Measurements from ENCODE around the gene ROGDI. TPM values are rescaled to one million over a fixed set of nuclear protein-coding genes. Genes with fewer than 3 reads are reported as not detected.

The ROGDI gene
- total and polyA plus RNA-seq, 2 of the 13 experiments (the other 11 are each of a cell fraction or from before 2014, with no cell fraction given) = 19.2 to 42.1 TPM

DNA sequence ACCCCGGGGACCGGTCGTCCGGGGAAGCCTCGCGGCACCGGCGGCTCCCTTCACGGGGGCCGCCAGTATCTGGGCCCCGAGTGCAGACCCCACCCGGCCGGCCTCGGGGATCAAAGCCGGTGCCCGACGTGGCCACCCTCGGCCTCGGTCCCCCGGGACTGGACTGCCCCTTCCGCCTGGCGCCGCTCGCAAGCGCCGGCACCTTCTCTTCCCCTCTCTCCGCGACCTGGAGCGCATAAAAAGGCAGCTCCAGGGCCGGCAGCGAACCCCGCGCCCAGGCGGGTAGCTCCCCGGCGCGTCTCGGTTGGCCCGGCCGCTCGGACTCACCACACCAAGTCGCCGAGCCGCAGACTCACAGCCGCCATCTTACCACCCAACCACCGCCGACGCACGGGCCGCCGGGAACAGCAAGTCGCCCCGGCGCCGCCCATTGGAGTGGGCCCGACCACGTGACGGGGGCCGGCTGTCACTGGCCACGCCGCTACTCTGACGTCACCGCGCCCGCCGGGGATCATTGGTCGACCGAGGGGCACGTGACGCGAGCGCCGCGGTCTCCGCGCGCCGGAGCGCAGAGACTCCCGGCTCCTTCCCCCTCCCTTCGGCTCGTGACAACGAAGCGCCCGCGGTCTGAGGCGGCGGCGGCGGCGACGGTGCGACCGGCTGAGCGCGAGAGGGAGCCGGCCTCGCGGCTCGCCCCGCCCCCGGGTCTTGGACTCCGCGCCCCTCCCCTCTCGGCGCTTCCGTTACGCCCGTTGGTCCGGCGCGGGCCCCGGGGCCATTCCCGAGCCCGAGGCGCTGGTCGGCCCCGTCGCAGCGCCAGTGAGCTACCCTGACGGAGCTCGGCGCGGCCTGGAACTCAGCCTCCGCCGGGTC is 44.7 kb upstream of the ROGDI start, which contains the start of the genes GLYR1 and UBN1 (continued):
- no peak for TF ChIP-seq TAF15 (IDR thresholded peaks at IDR 0.05; ENCODE audit: low read depth, low read length, poor library complexity, severe bottlenecking)
- TF ChIP-seq THAP11 (CRISPR knock-in tag; IDR thresholded peaks at IDR 0.05) = peak; percentile 87
- TF ChIP-seq ZNF251 (CRISPR knock-in tag; IDR thresholded peaks at IDR 0.05) = no peak
- TF ChIP-seq, protein P1, sequence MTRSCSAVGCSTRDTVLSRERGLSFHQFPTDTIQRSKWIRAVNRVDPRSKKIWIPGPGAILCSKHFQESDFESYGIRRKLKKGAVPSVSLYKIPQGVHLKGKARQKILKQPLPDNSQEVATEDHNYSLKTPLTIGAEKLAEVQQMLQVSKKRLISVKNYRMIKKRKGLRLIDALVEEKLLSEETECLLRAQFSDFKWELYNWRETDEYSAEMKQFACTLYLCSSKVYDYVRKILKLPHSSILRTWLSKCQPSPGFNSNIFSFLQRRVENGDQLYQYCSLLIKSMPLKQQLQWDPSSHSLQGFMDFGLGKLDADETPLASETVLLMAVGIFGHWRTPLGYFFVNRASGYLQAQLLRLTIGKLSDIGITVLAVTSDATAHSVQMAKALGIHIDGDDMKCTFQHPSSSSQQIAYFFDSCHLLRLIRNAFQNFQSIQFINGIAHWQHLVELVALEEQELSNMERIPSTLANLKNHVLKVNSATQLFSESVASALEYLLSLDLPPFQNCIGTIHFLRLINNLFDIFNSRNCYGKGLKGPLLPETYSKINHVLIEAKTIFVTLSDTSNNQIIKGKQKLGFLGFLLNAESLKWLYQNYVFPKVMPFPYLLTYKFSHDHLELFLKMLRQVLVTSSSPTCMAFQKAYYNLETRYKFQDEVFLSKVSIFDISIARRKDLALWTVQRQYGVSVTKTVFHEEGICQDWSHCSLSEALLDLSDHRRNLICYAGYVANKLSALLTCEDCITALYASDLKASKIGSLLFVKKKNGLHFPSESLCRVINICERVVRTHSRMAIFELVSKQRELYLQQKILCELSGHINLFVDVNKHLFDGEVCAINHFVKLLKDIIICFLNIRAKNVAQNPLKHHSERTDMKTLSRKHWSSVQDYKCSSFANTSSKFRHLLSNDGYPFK (CRISPR knock-in tag; IDR thresholded peaks at IDR 0.05; ENCODE audit: borderline replicate concordance) = peak; percentile 99
- TF ChIP-seq HDAC1 (CRISPR knock-in tag; IDR thresholded peaks at IDR 0.05) = peak; percentile 62; the same call in 1 of the 2 replicates
- TF ChIP-seq ERF (CRISPR knock-in tag; IDR thresholded peaks at IDR 0.05) = no peak
- 0 out of 2 replicates have a peak, but pooled peaks have one; percentile 13 for TF ChIP-seq RAD21 (CRISPR knock-in tag; IDR thresholded peaks at IDR 0.05)
- no peak for TF ChIP-seq ZKSCAN5 (CRISPR knock-in tag; IDR thresholded peaks at IDR 0.05)
- TF ChIP-seq MXD4 (CRISPR knock-in tag; IDR thresholded peaks at IDR 0.05) = peak; percentile 27; the same call in 1 of the 2 replicates
- TF ChIP-seq, protein P2, sequence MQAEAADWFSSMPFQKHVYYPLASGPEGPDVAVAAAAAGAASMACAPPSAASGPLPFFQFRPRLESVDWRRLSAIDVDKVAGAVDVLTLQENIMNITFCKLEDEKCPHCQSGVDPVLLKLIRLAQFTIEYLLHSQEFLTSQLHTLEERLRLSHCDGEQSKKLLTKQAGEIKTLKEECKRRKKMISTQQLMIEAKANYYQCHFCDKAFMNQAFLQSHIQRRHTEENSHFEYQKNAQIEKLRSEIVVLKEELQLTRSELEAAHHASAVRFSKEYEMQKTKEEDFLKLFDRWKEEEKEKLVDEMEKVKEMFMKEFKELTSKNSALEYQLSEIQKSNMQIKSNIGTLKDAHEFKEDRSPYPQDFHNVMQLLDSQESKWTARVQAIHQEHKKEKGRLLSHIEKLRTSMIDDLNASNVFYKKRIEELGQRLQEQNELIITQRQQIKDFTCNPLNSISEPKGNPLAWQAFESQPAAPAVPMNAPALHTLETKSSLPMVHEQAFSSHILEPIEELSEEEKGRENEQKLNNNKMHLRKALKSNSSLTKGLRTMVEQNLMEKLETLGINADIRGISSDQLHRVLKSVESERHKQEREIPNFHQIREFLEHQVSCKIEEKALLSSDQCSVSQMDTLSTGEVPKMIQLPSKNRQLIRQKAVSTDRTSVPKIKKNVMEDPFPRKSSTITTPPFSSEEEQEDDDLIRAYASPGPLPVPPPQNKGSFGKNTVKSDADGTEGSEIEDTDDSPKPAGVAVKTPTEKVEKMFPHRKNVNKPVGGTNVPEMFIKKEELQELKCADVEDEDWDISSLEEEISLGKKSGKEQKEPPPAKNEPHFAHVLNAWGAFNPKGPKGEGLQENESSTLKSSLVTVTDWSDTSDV (CRISPR knock-in tag; IDR thresholded peaks at IDR 0.05) = no peak; the same call in 1 of the 2 replicates
- TF ChIP-seq, protein P3, sequence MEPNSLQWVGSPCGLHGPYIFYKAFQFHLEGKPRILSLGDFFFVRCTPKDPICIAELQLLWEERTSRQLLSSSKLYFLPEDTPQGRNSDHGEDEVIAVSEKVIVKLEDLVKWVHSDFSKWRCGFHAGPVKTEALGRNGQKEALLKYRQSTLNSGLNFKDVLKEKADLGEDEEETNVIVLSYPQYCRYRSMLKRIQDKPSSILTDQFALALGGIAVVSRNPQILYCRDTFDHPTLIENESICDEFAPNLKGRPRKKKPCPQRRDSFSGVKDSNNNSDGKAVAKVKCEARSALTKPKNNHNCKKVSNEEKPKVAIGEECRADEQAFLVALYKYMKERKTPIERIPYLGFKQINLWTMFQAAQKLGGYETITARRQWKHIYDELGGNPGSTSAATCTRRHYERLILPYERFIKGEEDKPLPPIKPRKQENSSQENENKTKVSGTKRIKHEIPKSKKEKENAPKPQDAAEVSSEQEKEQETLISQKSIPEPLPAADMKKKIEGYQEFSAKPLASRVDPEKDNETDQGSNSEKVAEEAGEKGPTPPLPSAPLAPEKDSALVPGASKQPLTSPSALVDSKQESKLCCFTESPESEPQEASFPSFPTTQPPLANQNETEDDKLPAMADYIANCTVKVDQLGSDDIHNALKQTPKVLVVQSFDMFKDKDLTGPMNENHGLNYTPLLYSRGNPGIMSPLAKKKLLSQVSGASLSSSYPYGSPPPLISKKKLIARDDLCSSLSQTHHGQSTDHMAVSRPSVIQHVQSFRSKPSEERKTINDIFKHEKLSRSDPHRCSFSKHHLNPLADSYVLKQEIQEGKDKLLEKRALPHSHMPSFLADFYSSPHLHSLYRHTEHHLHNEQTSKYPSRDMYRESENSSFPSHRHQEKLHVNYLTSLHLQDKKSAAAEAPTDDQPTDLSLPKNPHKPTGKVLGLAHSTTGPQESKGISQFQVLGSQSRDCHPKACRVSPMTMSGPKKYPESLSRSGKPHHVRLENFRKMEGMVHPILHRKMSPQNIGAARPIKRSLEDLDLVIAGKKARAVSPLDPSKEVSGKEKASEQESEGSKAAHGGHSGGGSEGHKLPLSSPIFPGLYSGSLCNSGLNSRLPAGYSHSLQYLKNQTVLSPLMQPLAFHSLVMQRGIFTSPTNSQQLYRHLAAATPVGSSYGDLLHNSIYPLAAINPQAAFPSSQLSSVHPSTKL (CRISPR knock-in tag; IDR thresholded peaks at IDR 0.05) = no peak
- TF ChIP-seq NCOR1 (IDR thresholded peaks at IDR 0.05; ENCODE audit: borderline replicate concordance, low read length) = peak; percentile 20; the same call in 1 of the 2 replicates
- TF ChIP-seq ZNF253 (CRISPR knock-in tag; IDR thresholded peaks at IDR 0.05; ENCODE audit: borderline replicate concordance) = 0 out of 2 replicates have a peak, but pooled peaks have one; percentile 33
- no peak for TF ChIP-seq JUND (CRISPR knock-in tag; IDR thresholded peaks at IDR 0.05)
- no peak for TF ChIP-seq ZNF496 (CRISPR knock-in tag; IDR thresholded peaks at IDR 0.05; ENCODE audit: insufficient replicate concordance)
- TF ChIP-seq ZNF841 (CRISPR knock-in tag; IDR thresholded peaks at IDR 0.05; ENCODE audit: borderline replicate concordance) = no peak
- TF ChIP-seq MAFF (IDR thresholded peaks at IDR 0.05; ENCODE audit: low read depth, low read length) = no peak
- no peak for TF ChIP-seq REXO4 (CRISPR knock-in tag; IDR thresholded peaks at IDR 0.05; ENCODE audit: borderline replicate concordance)
